Measurements from ENCODE around the gene RTBDN.

DNA sequence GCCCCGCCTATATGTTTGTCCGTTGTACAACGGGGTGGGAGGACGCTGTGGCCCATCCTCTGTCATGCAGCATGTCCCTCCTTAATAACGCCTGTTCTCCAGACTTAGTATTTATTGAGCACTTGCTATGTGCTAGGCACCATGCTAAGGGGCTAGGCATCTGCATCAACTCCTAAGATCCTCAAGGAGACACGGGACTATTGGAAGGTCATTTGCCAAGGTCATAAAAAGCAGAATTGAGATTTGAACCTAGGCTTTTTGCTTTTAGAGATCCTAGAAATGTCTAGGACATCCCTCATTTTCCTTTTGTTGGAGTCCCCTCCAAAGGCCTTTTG is 2.1 kb upstream of the RTBDN start:
- TF ChIP-seq CTCF (IDR thresholded peaks at IDR 0.05; ENCODE audit: borderline replicate concordance, extremely low read depth, low read length, poor library complexity, severe bottlenecking) (no peak), EZH2 (IDR thresholded peaks at IDR 0.05; ENCODE audit: borderline replicate concordance, low read depth, low read length, severe bottlenecking) (no peak)

Measured in DND-41 (cell line).